Measurements from ENCODE around the gene TRMT44. TPM values are rescaled to one million over a fixed set of nuclear protein-coding genes. Genes with fewer than 3 reads are reported as not detected.

Gene TRMT44
- total RNA-seq, 1 experiment from 2014 or later, result 25.8 TPM

GRCh38 chr4:8434251-8435073, 6.1 kb upstream of the TRMT44 start (continued):
- TF ChIP-seq CTCF (IDR thresholded peaks at IDR 0.05 in 2 of 3, conservative IDR thresholded peaks at IDR 0.05 in 1 of 3; ENCODE audit: borderline replicate concordance in 1 of 3, insufficient read depth in 1 of 3, low read depth in 2 of 3, low read length in 2 of 3) (no peak), ZBTB33 (IDR thresholded peaks at IDR 0.05; ENCODE audit: extremely low read depth, insufficient replicate concordance, low read length) (no peak), EZH2phosphoT487 (IDR thresholded peaks at IDR 0.05; ENCODE audit: borderline replicate concordance) (no peak), EGR1 (IDR thresholded peaks at IDR 0.05; ENCODE audit: low read depth) (no peak), ZNF274 (IDR thresholded peaks at IDR 0.05; ENCODE audit: low read depth, low read length) (no peak), JUND (IDR thresholded peaks at IDR 0.05) (no peak), POLR2AphosphoS5 (IDR thresholded peaks at IDR 0.05; ENCODE audit: low read depth, low read length) (no peak), RAD21 (IDR thresholded peaks at IDR 0.05; ENCODE audit: low read depth) (no peak)

GRCh38 chr4:8435656-8436121, 4.9 kb upstream of the TRMT44 start:
- CTCF ChIA-PET, result no interaction called here
- no peak overlapping the region for H2AFZ ChIP-seq (ENCODE audit: low read depth, low read length, poor library complexity, severe bottlenecking)
- no peaks in the 10 kb centered on the region for H3K36me3 ChIP-seq (ENCODE audit: control insufficient read depth in 1 of 2, insufficient read depth in 2 of 2, low read length in 2 of 2)
- H3K4me1 ChIP-seq (ENCODE audit: control insufficient read depth in 1 of 2, insufficient read depth in 2 of 2, low read length in 2 of 2), result peaks cover 2 to 8% of the 10 kb centered on the region in 2 experiments; a peak in 2 of 4 replicates
- H4K20me1 ChIP-seq (ENCODE audit: insufficient read depth), result no peaks in the 10 kb centered on the region
- no peak for ATAC-seq
- no peaks in the 10 kb centered on the region for H3K27me3 ChIP-seq (ENCODE audit: insufficient read depth, low read length)
- no peak overlapping the region for H3K4me2 ChIP-seq (ENCODE audit: low read length)
- no peak overlapping the region for H3K27ac ChIP-seq (ENCODE audit: low read depth, low read length)
- no peak overlapping the region for H3K9ac ChIP-seq (ENCODE audit: low read length)
- RAD21 ChIA-PET (ENCODE audit: low non-redundant PET in 1 of 2, low total read pairs in 2 of 2, uncharacterized antibody in 2 of 2, unreplicated experiment in 2 of 2), result no interaction called here
- H3K9me3 ChIP-seq (ENCODE audit: control insufficient read depth in 1 of 2, insufficient read depth in 1 of 2, low read depth in 1 of 2, low read length in 2 of 2), result no peaks in the 10 kb centered on the region
- POLR2A ChIA-PET, result no interaction called here
- no TSS peak for BruUV-seq (replicated peaks)
- H3K9me2 ChIP-seq (ENCODE audit: insufficient read depth), result no peaks in the 10 kb centered on the region
- no peak overlapping the region for H3K4me3 ChIP-seq (replicated peaks in 1 of 2; ENCODE audit: low read depth in 1 of 2, low read length in 2 of 2)
- TF ChIP-seq ELF1 (IDR thresholded peaks at IDR 0.05; ENCODE audit: borderline replicate concordance, low read depth) (no peak), ATF3 (IDR thresholded peaks at IDR 0.05) (no peak), CEBPB (IDR thresholded peaks at IDR 0.05; ENCODE audit: low read depth) (no peak), CTCF (IDR thresholded peaks at IDR 0.05 in 2 of 3, conservative IDR thresholded peaks at IDR 0.05 in 1 of 3; ENCODE audit: borderline replicate concordance in 1 of 3, insufficient read depth in 1 of 3, low read depth in 2 of 3, low read length in 2 of 3) (no peak), SIN3A (IDR thresholded peaks at IDR 0.05; ENCODE audit: low read depth) (no peak), EZH2phosphoT487 (IDR thresholded peaks at IDR 0.05; ENCODE audit: borderline replicate concordance) (no peak), ZBTB33 (IDR thresholded peaks at IDR 0.05; ENCODE audit: extremely low read depth, insufficient replicate concordance, low read length) (no peak)
- intact Hi-C loops (cut with micrococcal nuclease), result no loop called here
- no peak for DNase-seq (ENCODE audit: low read depth, low spot score)
- peaks cover 45% of the 10 kb centered on the region for H3K79me2 ChIP-seq (ENCODE audit: insufficient read depth, low read length)
